GM19239 (cell line): ENCODE data around the gene CCDC136.

ENCODE experiments used
- DNase-seq: peaks from one replicate; pipeline ENCODE4 v3.0.0; 2011; ENCODE audit warnings: low spot score; ENCODE audit not compliant: insufficient read length
- FAIRE-seq: peaks from 2 replicates; lab custom pipeline; 2011; peaks lifted over from hg19 to GRCh38; lab: Jason Lieb, UNC

CCDC136 gene

GRCh38 chr7:128801003-128801402 lies 9.2 kb downstream of the CCDC136 start:
- DNase-seq = no peak
- no peak for FAIRE-seq

DNA sequence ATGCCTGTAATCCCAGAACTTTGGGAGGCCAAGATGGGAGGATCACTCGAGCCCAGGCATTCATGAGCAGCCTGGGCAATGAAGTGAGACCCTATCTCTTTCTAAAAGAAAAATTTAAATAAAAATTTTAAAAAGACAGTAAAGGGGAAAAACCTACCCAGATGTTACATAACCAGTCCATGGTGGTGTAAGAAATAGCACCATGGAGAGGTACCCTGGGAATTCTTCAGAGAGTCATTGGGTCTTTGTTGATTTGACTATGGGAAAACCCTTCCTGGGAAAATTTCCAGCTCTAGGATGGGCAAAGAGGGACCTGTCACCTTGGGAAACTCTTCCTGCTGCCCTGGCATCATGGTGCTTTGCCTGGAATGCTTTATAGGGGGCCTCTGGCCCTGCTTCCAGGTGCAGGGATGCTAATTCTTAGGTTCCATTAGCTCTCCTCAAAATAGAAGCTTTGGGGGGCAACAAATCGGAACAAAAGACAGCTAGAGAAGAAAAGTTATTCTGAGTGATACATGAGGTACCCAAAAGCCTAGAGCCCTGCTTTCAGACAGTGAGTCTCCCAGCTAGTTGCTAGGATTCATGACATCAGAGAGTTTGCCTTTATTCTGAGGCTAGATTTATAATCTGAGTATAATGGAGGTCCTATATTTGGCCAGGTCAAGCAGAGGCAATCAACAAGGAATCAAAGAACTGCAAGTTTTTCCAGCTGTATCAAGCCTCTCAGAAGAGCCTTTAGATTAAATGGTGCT lies 10.1 kb downstream of the CCDC136 start:
- FAIRE-seq = no peak
- no peak for DNase-seq

DNA sequence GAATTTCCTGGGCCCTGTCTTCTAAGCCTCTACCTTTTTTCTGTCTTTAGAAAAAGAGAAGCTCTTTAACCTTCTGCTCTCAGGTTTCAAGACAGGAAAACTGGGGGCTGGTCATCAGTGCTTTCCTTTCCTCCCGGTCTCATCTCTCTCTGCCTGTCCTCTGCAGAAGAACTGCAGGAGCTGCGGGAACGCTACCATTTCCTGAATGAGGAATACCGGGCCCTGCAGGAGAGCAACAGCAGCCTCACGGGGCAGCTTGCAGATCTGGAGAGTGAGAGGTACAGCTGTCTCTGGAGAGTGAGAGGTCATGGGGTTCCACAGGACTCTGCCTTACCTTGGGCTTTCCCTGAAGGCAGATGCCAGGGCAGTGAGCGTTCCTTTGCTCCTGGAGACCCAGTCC lies 12.7 kb downstream of the CCDC136 start:
- DNase-seq (no peak), FAIRE-seq (no peak)

- FAIRE-seq (no peak), DNase-seq (no peak)
Observed at GRCh38 chr7:128805225-128805624, 13.5 kb downstream of the CCDC136 start.

GRCh38 chr7:128807191-128807590 lies 15.4 kb downstream of the CCDC136 start:
- no peak for FAIRE-seq

DNA sequence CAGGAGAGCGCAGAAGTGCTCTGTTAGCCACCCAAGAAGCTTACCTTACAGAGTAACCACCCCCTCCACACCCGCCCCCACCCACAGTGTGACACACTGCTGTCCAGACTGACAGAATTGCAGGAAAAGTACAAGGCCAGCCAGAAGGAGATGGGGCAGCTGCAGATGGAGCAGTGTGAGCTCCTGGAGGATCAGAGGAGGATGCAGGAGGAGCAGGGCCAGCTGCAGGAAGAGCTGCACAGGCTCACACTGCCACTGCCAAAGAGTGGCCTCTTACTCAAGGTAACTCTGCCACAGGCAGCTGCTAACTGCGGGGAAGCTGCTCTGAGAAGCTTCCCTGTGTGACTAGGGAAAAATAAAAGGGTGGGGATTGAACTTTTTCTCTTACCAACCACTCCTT lies 17.6 kb downstream of the CCDC136 start:
- DNase-seq (no peak), FAIRE-seq (no peak)

More at GRCh38 chr7:128807191-128807590, 15.4 kb downstream of the CCDC136 start:
- no peak for DNase-seq

DNA sequence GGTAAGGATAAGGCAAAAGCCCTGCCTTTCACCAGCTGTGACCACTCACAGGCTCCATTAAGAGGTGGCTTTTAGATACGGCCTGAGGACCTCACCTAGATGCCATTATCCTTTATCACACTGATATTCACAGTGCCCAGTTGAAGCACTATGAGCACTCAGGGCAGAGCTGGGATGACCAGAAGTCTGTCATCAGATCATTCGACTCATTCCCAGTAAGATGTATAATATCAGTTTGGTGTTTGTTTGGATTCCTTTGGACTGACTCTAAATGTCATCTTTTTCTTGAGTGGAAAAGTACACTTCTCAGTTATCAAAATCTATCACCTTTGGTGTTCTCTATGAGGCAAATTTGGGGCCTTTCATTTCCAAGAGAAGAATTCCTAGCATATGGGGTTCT lies 18.7 kb downstream of the CCDC136 start:
- DNase-seq = no peak
- no peak for FAIRE-seq

DNA sequence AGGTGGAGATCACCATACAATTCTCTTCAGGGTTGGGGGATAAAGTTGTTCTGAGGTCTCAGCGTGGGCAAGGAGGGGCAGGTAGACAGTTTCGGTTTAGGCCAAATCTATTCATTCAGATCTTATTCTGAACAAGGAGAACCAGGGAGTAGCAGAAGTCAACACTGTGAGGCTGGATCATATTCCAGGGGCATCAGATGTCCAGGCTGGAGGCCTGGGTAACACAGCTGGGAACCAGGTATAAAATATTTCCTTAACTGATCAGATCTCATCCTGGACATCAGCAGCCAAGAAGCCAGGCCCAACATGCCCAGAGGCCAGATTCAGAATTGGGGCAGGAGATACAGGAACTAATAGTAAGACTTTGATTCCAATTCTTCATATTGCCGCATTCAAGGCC lies 19.2 kb downstream of the CCDC136 start:
- FAIRE-seq (no peak), DNase-seq (no peak)

DNA sequence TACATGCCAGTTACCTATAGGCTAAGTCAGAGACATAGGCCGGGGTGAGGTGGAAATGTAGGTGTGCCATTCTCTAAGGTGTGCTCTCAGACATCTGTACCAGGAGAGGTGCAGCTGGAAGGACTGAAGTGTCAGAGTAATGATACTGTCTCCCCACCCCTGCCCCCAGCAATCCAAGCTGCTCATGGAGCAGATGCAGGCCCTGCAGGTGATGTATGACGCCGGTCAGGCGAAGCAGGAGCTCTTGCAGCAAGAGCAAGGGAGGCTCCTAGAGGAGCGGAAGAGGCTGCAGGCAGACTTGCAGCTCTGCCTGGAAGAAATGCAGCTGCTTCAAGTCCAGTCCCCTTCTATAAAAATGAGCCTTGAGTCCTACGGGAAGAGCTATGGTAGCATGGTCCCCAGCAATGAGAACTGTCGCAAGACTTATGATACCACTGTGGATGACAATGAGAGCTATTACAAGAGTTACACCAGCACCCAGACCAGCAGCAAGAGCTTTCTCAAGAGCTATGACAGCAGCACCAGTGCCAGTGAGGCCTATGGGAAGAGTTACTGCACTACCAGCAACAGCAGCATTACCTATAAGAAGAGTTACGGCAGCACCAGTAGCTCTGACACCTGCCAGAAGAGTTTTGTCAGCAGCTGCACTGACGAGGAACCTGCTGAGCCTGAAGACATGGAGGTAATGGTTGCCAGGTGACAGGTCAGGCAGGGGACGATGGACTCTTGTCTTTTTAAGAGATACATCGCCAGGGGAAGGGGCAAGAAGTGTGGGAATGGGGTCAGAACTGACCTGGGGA lies 20.1 kb downstream of the CCDC136 start:
- DNase-seq = no peak
- no peak for FAIRE-seq

GRCh38 chr7:128812514-128813168 lies 20.9 kb downstream of the CCDC136 start:
- FAIRE-seq = no peak
- no peak for DNase-seq

DNA sequence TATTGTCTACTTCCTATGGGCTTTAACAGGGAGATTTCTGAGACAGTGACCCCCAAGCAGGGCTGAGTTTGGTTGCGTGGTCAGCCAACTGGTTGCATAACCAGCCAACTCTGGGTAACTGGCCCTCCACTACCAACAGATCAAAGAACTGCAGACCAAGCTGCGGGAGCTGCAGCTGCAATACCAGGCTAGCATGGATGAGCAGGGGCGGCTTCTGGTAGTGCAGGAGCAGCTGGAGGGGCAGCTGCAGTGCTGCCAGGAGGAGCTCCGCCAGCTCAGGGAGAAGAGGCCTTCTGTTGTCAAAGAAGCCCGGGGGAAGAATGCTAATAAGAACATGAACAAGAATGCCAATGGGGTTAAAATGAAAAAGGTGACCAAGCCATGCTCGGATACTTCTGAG lies 22.7 kb downstream of the CCDC136 start:
- DNase-seq (no peak), FAIRE-seq (no peak)

DNA sequence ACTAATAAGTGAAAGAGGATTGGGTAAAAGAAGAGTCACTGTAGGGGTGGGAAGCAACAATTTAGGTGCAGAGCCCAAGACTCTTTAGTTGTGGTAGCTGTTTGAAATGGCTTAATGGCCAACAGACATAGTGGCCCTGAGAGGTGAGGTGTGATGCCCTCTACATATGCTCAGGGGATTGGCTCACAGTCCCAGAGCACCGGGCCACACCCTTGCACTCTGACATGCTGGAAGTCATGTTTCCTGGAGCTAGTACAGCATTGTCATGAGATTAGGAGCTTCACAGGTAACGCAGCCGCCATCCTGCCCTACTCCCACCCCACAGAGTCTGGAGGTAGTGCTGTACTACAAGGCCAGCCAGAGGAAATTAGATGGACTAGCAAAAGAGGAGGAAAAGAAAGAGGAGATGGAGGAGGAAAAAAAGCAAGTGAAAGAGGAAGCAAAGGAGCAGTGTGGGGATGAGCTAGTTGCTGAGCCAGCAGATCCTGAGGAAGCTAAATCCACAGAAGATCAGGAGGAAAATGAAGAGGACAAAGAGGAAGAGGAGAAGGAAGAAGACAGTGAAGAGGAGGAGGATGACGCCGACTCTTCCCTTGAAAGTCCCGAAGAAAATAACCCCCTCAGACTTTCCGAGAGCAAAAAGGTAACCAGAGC lies 23.6 kb downstream of the CCDC136 start:
- DNase-seq = no peak
- no peak for FAIRE-seq

- FAIRE-seq (no peak), DNase-seq (no peak)
Observed at GRCh38 chr7:128818694-128819093, 26.9 kb downstream of the CCDC136 start.

GRCh38 chr7:128821724-128822123 lies 30.0 kb downstream of the CCDC136 start:
- DNase-seq (no peak), FAIRE-seq (no peak)

GRCh38 chr7:128826512-128826911 lies 34.7 kb downstream of the CCDC136 start:
- no peak for FAIRE-seq
- no peak for DNase-seq

DNA sequence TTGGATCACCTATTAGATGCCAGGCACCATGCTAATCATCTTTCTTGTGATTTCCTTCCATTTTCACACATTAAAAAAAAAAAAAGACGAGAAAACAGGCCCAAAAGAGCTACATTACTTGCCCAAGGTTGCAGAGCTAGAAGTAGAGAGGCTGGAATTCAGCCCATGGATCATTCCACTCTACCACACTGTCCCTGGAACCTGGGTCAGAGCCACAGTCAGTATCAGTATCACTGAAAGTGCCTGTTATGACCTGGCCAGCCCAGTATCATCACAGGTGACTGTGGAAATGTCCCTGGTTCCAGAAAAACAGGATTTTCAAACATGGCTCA lies 35.1 kb downstream of the CCDC136 start:
- DNase-seq (no peak), FAIRE-seq (no peak)

DNA sequence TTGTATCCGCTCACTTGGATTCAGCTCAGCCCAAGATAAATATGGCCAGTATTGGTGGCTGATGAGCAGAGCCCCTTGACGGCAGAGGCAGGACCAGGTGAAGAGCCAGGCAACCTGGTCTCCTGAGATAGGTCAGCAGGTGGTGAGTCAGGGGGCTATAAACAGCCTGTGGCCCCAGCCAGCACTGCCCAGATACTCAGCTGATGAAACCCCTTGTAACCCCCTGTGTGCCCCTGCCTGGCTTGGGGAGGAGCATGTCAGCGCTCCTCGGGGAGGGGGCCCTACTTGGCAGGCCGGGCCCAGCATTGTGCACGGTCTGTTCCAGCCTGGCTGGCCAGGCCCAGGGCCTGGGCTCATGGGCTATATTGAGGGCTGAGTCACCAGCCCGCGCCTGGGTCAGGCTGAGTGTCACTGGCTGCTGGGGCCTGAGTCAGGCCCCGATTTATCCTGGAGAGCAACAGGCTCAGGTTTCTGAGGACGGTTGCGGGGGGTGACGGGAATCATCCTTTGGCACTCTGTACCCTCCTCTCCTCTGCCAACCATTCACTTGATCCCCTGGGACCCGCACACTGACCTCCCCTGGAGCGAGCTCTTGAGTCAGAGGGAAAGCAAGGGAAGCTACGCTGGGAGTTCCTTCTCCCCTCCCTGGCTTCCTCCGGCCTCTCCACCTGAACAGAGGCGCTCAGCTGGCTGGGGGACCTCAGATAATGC lies 35.6 kb downstream of the CCDC136 start:
- DNase-seq (no peak), FAIRE-seq (no peak)

GRCh38 chr7:128827971-128828711 lies 36.4 kb downstream of the CCDC136 start:
- no peak for FAIRE-seq

GRCh38 chr7:128829391-128830166 lies 37.8 kb downstream of the CCDC136 start:
- FAIRE-seq = no peak
- DNase-seq = no peak

More at GRCh38 chr7:128827971-128828711, 36.4 kb downstream of the CCDC136 start:
- no peak for DNase-seq
